Frontal cortex (tissue), 4 donors: ENCODE results near the gene FIP1L1. TPM values are rescaled to one million over a fixed set of nuclear protein-coding genes. Genes with fewer than 3 reads are reported as not detected.

Experiments used
- DNase-seq, 2 donors: peaks; one replicate each; pipeline ENCODE4 v3.0.0; 2012; ENCODE audit warnings: low spot score in 2 of 2
- FAIRE-seq: peaks from 2 replicates; lab custom pipeline; 2012; peaks lifted over from hg19 to GRCh38; lab: Jason Lieb, UNC
- total RNA-seq: library from RNA; depleted of rRNA; stranded (reverse); fragments of >200 nt; gene quantifications from one replicate; pipeline ENCODE4 v1.2.3, GENCODE V29; 2014
- donor health status: control.
- donor health status: control.
- donor health status: control.

The FIP1L1 gene
- total RNA-seq, 1 donor from 2014 or later, result 105 TPM

DNA sequence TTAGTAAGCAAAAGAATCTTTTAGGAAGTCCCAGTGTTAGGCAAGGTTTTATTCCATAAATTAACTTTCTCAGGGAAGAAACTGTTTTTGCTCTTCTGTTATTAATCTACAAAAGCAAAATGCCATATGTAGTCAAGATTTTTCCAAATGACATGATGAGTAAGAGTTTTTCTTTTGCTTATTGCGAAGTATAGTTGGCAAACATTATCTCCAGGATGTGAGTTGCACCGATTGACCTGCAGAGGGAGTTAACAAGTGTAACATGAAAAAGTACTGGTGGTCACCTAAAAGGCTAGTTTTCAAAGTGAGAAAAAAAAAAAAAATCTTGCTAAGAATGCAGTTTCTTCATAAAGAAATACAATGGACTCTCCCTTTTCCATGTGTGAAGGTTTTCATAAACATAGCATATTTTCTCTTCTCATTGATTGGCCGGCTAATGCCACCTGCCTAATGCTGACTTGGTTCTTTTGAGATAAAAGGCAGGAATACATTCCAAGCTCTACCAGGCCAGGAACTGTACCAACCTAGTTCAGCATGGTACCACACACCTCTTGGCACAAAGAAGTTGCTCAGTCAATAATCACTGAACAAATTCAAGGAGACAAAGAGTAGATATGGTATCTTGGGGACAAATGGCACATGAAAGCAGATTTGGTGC lies 113.7 kb downstream of the FIP1L1 start:
- DNase-seq, result peak in 1 of 2 donors; percentile 14

DNA sequence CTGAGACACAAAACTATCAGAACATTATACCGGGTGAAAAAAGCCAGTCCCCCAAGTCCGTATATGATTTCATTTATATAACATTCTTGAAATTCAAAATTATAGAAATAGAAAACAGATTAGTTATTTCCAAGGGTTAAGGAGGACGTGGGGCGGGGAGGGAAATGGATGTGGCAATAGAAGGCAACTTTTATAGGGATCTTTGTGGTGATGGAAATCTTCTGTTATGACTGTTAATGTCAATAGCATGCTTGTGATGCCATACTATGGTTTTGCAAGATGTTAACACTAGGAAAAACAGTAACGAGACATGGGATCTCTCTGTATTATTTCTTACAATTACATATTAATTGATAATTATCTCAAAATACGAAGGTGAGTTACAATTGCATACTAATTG lies 117.4 kb downstream of the FIP1L1 start:
- DNase-seq, result no peak
- FAIRE-seq, result no peak

More for the DNA sequence above, 113.7 kb downstream of the FIP1L1 start:
- no peak for FAIRE-seq

DNA sequence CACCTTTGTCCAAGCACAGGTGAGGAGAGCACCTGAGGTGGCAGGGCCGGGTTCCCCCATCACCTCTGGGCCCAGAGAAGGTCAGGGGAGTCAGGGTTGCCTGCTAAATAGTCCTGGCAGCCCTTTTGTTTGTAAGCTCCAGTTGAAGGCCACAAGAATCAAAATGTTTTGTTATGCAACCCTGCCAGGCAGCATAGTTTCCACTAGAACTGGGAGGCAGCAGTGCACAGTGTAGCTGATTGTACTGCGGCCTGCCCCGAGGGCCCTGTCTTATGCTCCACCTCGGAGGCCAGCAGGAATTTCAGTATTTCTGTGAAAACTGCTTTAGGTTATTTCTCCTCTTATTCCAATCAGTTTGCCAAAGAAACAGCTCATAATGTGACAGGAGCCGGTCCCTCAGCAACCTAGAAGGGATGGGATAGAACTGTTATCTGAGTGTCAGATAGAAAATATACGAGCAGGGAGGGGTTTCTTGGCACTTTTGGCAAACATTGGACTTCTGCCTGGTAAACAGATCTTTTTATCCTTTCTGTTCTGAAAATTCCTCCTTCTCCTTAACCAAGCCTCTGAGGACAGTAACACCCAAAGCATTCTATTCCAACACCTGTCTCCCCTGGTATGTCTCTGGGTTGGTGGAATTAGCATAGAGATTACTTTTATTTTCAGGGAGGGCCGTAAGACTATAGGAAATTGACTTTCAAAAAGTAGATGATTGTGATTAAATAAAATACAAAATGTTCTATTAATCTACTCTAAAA lies 120.2 kb downstream of the FIP1L1 start:
- DNase-seq (no peak), FAIRE-seq (no peak)

DNA sequence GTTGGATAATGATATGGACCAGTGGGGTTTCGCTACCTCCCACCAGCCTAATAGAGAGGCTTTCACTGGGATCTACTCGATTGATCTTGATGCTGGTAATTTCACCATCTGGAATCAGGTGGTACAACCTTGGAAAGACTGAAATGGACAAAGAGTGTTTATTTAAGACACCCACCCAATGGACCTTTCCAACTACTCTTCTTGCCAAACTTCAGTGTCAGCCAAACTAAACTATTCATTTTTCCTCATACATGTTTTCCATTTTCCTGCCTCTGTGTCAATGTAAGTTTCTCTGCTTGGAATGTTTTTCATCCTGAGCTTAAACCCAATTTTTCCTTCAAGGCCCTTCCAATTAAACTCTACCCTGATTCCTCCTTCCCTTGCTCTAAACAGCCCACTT lies 121.3 kb downstream of the FIP1L1 start:
- no peak for DNase-seq
- no peak for FAIRE-seq

DNA sequence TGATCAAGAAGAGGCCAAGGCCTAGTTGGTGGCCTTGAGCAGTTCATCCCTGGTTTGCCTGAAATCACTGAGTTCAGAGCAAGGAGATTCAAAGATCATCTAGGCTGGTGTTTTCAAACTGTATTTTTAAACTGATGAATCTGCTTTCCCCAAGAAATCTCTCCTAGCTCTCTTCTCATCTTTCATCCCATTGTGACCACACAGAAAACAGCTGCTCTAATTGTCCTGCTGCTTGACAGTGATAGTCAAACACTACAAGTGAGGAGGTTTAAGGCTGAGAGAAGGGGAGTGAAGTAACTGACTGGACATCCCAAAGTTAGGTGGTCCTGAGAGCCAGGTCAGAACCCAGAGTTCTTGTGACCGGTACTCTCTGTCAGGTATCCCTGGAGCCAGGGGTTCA lies 122.3 kb downstream of the FIP1L1 start:
- DNase-seq, result no peak
- FAIRE-seq, result no peak

DNA sequence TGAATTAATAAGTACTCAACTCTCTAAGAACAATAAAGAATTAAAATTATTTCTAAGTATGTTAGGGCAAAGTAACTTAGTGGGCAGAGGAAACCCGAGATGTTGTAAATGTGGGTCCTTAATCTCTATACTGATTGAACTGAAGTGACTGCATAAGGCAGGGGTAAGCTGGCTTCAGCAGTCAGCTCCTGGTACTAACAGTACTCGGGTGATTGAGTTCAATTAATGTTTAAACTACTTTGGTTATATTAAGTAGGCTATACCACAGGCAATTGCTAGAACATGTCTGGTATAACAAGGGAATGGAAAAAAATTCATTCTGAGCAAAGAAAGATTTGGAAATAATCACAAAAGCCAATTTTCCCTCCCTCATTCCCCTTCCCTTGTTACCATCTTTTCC lies 123.1 kb downstream of the FIP1L1 start:
- DNase-seq (no peak), FAIRE-seq (no peak)

DNA sequence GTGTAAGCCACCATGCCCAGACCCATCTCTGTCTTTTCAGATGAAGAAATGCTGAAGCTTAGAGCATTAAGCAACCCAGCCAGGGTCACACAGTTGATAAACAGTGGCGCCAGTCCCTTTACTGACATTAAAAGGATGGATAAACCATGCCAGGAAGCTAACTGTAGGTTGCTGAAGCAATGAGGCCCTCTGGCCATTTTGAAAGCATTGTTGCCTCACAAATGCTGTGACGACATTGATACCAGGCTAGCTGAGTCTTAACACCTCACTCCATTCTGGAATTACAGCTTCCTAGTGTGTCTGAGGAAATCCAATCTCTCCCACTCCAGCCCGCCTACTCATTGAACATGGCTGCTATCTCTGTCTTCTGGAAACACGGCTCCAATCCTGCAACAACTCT lies 124.1 kb downstream of the FIP1L1 start:
- FAIRE-seq, result no peak
- DNase-seq, result no peak

DNA sequence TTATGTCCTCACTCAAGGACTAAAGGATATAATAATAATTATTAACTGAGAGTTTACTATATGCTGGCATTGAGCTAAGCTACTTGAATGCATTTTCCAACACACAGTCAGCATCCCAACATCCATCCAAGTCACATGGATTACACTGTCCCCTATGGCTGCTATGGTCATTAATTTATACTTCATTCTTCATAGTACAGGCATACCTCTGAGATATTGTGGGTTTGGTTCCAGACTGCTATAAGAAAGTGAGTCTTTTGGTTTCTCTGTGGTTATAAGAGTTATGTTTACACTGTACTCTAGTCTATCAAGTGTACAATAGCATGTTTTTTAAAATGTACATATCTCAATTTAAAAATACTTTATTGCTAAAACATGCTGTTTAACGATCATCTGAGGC lies 124.7 kb downstream of the FIP1L1 start:
- FAIRE-seq, result no peak
- DNase-seq, result no peak

DNA sequence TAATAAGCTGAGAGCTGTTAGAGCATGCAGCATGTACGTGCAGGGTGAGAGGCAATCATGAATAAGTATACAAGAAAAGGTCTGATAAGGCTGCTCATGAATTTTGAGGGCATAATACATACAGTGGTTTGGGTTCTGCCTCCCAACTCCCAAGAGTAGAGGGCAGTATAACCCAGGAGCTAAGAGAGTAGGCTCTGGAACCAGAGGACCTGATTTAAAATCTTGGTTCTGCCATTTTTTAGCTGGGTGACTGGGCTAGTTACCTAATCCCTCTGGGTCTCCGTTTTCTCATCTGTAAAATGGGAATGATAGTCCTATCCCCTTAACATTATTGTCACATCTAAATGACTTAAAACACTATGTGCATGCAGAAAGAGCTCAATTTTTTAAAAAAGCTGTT lies 128.5 kb downstream of the FIP1L1 start:
- DNase-seq (no peak), FAIRE-seq (no peak)

DNA sequence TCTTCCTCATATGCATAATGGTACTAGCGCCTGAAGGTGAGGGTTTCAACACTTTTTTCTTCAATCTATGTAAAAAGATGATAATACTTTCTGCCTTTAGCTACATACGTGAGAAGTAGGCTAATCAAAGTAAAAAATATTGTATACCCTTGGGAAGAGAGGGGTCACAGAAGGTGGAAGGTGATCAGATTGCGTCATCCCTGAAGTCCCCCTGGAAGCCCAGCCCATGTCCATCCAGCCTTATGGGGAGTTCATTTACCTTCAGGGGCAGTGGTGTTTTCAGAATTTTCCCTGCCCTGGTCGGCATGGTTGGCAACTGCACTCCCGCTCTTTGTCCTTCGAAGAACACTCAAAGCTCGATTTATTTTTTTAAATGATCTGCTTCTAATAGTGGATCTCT lies 129.6 kb downstream of the FIP1L1 start:
- FAIRE-seq (no peak), DNase-seq (no peak)

DNA sequence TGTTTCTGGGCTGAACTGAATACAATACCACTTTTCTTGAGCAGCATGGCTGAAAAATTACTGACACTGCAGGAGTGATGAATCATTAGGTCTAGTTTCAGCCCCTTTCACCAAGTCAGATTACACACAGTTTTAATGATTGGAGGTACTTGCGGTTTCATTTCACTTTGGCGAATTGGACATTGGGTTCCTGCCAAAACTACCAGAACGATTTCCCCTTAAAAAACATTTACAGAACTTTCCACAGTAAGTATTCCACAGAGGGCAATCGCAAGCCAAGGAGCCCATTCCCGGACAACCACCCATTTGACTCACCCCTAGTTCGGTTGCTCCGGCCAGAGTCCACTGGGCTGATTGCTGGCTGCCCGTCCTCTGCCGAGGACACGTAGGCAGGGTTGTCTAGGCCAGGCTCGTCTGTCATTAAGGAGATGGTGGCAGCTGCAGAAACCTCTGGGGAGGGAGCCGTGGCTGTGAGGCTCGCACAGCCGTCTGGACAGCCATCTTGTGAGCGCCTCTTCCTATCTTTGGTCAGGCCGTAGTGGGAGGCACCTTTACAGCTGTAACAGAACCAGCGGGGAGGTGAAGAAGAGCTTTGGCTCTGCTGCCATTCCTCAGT lies 130.3 kb downstream of the FIP1L1 start:
- FAIRE-seq (no peak), DNase-seq (no peak)

DNA sequence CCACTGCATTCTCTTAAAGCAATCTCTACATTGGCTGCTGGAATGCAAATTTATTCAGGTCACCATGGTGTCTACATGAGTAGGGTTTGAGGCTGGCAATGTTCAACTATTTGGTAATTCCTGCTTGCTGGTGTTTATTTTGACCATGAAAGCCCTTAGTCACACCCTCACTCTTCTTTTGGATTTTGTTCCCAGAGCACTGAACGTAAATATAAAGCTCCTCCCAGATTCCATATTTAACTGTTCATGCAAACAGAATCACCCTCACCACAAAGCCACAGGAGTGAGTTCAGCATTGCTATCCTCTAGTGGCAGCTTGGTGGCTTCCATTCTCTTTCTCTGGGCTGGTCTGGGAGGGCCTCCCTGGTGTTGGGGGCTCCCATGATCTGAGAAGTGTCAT lies 131.0 kb downstream of the FIP1L1 start:
- no peak for FAIRE-seq

DNA sequence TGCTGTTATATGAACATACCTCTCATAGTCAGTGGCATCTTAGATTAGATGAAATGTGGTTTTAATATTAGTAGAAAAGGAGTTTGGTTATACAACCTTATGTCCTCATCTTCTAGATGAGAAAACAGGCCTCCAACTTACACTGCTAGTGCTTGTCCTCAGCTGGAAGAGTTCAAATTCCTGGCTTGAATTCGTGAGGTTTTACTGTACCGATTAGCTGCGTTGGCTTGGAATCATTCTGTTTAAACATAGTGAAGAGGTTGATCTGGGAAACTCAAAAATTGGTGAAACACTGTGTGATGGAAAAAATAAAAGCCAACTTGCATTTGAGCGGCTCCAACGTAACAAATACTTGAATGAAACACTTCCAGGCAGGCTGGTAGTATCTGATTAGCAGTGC lies 132.9 kb downstream of the FIP1L1 start:
- FAIRE-seq (no peak), DNase-seq (no peak)

More for the DNA sequence above, 131.0 kb downstream of the FIP1L1 start:
- DNase-seq, result no peak

Other genes starting within 250 kb of the FIP1L1 start
- 17.5 TPM for gene SCFD2, start 11.6 kb upstream of the FIP1L1 start, total RNA-seq
- gene LNX1, start 213.8 kb downstream of the FIP1L1 start, total RNA-seq, result 67.7 TPM